NCI-H82 (cell line): ENCODE measurements around the gene RGS19.
A peak's percentile ranks its signal among the peaks of the same experiment; 100 is the strongest.

ENCODE experiments used
- DNase-seq: peaks from one replicate; lab custom pipeline; 2025; lab: John Stamatoyannopoulos, UW

The RGS19 gene

DNA sequence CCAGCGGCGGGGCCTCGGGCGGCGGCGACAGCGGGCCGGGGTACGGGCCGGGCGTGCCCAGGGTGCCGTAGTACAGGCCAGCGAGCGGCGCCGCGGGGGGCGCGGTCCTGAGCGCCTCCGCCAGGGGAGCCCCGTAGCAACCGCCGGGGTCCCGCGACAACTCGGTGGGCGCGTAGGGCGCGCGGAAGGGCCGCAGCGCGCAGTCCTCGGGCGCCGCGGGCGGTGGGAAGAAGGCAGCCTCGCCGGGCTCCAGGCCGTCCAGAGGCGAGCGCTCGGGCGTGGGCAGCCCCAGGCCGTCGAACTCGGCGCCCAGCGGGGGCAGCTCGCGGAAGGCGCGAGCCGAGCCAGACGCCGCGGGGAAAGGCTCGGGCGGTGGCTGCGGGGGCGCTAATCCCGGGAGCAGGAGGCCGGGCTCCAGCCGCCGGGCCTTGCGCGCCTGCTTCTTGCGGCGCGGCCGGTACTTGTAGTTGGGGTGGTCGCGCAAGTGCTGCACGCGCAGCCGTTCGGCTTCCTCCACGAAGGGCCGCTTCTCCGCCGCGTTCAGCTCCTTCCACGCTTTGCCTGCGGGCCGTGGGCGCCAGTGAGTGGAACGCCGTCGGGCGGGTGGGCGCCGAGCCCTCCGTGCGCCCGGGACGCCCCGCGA is 30.8 kb downstream of the RGS19 start:
- no peak for DNase-seq

DNA sequence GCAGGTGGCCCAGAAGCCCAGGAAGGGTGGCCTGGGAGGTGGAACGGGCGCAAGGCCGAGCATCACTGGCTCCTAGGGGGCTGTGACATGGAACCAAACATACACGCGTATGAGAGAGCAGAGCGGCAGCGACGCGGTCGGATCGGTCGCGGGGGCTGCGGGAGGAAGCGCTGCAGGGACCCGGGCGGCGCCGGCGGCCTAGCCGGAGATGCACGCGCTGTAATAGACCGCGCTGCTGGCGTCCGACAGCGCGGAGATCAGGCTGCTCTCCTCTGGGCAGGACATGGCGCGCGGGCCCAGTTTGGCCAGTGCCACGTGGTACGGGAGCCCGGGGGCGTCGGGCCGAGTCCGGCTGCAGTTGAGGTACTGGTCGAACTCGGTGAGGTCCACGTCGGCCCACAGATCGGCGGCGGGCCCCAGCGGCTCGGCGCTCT is 31.3 kb downstream of the RGS19 start:
- no peak for DNase-seq

DNA sequence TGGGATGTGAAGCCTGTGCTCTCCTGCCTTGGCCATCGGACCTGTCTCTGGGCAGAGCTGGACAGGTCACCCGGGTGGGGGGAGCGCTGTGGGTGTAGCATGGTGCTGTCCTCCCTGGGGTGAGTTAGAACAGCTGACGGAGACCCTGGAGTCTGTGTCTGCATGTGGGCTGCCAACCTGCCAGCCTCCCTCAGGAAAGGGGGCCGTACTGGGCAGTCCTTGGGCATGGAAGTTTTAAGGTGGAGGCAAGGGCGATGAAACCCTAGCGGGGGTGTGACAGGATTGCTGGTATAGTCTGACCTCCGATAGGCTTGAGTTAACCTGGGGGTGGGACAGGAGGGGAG is 32.3 kb downstream of the RGS19 start:
- no peak for DNase-seq

DNA sequence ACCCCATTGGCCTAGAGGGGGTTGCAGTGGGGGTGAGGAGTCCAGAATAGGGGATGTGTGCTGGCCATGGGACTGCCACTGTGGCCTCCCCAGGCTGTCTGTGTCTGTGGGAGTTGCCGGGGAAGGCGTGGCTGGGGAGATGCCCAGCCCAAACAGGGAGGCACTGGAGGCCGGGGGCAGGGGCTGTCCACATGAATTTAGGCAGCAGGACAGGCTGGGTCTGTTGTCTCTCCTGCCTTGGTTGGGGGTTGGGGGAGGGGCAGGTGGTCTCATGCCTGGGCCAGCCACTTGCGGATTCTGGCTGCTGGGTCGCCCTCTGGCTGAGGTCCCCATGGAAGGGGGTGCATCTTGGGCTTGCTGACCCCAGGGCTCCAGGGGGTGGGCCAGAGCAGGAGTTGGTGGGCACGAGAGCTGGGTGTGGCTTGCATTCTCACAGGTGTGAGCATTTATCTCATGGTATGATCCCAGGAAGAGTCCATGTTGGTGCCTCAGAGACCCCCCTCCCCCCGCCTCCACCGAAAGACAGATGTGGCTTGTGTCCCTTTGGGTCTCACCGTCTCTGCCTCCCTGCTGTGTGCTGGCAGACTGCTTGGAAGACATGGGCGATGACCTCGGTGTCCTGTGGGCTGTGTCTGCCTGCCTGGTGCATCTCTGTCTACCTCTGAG is 33.8 kb downstream of the RGS19 start:
- DNase-seq: no peak

DNA sequence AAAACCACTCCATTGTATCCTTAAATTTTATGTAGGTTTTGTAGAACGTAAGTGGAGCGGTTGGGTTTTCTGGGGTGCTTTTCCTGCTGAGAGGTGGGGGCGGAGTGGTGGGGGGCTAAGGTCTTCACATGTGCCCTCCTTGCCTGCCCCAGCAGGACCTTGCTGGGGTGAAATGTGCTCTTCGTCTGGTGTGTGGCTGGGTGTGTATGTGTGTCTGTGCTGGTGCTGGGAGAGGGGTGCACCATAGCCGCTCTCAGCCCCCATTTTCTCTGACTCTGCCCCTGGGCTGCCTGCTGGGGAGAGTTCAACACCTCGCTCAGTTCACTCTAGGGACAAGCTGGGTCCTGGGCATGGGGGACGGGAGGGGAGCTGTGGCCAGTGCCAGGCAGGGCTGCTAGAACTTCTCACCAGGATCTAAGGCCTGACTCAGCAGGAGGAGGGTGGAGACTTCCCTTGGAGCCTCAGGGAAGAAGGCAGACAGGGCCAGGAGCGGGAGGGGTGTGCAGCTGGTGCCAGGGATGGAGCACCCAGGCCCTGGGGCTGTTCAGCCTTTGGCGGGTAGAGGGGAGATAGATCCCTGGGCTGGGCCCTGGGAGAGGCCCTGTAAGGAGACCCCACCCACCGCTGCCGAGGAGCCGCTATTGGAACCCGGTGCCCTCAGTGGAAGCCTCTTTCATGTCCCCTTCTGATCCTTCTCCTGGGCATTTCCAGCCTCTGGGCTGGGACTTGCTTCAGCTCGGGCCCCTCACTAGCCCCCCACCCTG is 34.7 kb downstream of the RGS19 start:
- DNase-seq: no peak

DNA sequence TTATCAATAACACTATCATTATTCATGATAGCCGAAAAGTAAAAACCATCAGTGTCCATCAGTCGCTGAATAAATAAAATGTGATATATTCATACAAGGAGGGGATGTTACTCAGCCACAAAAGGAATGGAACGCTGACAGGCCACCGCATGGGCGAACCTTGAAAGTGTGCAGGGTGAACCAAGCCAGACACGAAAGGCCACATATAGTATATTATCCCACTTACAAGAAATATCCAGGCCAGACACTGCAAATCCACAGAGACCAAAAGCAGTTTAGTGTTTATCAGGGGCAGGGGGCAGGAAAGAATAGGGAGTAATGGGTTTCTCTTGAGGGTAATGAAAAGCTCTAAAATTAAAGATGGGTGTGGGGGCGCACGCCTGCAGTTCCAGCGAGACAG is 35.5 kb downstream of the RGS19 start:
- DNase-seq: no peak

DNA sequence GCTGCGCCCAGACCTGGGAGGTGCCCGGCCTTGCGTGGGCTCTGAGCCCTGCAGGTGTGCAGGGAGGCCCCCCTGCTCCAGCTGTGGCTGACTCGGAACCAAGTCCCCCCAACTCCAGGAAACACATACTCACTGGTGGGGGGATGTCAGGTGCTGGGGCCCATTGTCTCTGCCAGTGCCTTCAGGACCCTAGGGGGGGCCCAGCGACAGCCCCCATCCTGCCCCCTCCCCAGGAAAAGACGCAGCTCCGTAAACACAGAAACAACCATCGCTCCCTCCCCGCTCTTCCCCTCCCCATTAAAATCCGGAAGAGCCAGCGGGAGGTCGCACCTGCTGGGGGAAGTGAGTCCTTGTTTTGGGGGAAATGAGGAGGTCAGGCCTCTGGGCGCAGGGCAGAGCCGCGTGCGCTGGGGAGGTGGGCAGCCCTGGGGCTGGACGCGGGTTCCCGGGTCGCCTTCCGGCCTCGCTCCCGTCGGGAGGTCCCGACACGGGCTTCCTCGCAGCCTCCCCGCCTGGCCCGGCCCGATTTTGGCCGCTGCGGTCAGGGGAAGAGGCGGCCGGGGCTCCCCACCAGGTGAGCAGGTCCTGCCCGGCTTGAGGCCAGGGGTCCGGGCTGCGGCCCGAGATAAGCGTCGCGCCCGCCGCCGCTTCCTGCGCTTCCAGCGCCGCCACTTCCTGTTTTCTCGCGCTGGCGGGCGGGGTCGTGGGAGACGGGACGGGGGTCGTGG is 37.1 kb downstream of the RGS19 start:
- DNase-seq: no peak

DNA sequence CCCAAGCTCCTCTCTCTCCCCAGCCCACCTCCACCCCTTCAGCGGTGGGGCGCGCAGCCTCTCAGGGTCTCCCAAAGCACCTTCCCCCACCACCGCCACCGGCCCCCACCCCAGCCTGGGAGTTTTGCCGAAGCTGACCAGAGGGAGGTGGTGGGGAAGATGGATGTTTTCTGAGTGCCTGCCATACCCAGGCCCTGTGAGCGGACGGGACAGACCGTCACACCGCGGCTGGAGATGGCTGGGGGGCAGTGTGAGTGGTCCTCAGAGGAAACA is 37.6 kb downstream of the RGS19 start:
- no peak for DNase-seq

DNA sequence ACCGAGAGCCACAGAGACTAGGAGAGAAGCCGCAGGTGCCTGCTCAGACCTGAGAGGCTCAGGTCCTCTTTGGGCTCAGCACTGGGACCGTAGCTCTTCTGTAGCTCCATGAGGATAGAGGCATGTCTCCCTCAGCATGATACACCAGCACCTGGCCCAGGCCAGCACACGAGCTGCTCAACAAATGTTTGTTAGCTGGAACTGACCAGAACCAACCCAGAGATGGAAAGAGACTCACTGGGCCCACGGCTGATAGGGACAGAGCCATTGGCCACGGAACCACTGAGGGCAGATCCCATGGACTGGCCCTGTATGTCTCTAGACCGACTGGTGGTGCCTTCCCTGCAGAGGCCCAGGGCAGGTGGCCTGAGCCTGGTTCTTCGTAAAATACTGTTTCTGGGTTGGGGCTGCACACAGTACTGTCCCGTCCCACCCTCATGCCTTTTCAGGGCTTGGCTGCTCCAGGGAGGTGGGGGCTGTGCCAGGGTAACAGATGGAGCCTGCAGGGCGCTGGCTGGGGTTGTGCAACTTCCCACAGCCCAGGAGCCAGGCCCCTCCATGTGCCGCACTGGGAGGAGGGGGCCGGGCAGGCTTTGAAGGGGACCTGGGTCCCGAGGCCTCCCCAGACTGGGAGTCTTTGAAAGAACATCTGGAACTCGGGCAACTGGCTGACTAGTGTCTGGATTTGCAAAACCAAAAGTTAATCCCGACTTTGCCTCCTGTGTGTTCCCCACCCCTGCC is 38.1 kb downstream of the RGS19 start:
- DNase-seq: peak; percentile 34

DNA sequence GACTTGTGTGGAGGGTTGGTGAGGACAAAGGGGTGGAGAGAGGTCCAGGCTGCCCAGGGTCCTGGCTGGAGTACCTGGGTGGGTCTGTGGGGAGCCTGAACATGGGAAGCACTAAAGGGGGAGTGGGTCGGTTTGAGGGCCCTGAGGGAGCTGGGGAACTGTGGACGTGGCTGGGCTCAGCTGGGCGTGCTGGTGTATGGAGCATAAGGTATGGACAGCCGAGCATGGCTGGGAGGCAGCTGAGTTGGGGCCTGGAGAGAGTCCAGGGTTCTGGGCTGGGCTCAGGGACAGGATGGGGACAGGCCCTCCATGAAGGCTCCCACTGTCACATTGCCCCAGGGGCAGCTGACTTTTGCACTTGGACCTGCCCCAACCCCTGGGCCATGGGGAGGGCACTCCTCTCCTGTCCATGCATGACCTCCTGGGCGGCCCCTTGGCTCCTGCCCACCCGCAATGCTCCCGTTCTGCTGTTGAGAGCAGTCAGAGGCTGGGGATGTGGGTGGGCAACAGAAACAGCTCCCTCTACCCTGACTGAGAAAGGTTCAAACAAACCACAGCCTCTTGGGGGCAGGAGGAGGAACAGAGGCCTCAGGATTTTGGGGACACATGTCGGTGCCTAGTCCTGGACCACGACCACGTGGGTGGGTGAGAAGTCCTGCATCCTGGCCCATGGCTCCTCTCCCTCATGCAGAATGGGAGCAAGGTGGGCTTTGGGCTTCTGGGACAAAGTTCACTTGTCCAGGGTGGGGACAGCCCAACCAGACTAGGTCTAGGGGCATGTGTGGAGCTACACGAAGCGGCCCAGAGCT is 38.9 kb downstream of the RGS19 start:
- no peak for DNase-seq

DNA sequence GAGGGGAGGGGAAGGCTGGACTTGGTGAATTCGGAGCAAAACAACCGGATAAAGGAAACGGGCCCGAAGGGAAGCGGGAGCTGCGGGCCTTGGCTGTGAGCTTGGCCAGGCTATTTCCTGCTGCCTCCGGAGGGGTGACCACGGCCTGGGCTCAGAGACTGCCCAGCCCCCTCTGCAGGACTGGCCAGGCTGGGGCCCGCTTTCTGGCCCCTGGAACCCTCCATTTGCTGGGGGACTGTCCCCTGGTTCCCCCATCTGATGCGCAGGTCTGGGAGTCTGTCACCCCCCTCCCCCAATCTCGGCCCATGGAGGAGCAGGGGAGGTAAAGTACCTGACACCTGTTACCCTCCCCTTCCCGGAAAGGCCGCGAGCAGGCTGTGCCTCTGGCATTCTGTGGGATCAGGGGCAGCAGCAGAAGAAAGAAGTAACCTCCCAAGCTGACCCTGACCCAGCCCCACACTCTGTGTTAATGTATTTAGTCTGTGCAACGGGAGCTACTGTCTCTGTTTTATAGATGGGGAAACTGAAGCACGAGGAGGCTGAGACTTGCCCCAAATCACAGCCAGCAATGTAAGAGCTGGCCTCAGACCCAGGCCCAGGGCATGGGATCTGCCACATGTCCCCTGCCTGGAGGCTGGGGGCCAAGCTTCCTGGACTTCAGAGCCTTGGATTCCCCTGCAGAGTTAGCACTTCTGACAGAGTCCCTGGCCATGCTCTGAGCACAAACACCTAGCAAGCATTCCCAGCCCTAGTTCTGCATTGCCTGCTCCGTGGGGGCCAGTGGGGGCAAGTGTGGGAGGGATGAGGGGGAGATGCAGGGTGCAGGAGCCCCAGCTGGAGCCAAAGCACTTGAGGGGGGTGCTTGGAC is 39.8 kb downstream of the RGS19 start:
- no peak for DNase-seq

DNA sequence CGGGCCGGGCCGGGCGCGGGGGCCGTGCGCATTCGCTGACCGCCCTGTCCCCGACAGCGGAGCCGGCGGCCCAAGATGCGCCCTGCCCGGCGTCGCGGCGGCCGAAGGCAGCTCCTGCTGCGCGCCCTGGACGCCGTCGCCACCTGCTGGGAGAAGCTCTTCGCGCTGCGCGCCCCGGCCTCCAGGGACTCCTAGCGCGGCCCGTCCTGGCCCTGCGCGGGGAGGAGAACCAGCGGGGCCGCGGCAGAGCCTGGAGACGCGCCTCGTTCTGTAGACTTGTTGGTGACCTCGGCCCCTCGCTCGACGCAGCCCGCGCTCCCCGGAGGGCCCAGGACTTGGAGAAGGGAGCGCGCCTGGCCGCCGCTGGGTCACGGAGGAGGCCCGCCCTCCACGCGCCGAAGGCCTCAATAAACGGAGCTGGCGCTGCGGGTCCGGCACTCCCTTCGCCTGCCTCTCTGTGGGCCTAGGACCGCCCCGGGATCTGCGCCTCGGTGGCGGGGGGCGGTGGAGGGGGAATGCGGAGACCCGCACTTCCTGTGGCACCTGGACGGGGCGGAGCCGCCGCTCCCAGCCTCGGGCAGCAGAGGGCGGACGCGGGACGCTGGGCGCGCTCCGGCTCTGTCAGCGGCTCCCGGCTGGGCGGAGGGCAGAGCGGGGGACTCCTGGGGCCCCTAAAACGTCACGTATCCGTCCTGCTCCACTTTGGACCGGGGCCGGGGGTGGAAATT is 40.6 kb downstream of the RGS19 start:
- DNase-seq: peak; percentile 84

DNA sequence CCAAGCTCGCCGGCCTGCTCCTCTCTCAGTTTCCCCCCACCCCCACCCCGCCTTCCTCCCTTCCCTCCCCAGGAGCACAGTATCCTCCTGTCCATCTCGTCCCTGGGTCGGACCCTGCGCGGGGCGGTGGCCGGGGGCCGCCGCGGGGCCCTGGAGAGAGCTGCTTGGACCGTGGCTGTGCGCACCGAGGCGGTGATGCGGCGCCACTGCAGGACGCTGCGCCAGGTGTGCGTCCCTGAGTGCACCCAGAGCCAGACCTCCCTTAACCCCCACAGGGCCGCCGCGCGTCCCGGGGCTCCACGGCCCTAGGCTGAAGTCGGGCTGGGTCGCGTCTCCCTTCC is 41.1 kb downstream of the RGS19 start:
- DNase-seq: peak; percentile 62

DNA sequence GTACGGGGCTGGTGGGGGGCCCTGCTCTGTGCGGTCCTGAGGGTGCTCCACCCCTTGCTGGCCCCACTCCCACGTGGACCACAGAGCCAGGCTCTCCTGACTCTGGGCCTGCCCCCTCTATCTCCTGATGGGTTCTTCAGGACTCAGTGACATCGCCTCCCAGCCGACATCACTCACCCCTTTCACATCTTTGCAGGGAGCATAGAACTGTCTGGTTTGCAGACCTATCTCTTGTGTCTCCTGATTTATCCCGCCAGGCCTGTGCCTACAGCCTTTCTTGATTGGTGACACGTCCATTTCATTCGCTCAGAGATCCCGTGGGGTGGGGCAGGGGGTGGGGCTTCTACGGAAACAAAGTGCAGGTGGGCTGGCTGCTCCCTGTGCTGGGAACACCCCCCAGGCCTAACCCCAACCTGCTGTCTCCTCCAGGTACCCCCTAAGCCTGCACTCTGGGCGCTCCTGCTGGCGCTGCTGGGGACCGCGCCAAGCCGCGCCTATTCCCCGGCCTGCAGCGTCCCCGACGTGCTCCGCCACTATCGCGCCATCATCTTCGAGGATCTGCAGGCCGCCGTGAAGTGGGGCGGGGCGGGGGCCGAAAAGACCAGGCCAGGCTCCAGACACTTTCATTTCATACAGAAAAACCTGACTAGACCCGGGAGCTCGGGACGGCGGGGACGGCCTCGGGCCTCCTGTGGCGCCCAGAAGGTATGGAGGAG is 41.7 kb downstream of the RGS19 start:
- no peak for DNase-seq

DNA sequence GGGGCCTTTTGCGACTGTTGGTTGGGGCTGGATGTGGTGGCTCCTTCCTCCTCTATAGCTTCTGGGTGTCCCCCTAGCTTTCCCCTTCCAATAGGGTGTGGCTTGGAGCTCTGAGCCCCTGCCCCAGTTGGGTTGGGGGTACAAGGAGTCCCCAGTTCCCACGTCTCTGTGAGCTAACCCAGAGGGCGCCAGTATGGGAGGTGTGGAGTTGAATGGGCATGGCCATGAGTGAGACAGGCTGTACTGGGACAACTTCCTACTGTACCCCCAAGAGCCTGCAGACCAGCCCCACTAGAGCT is 42.2 kb downstream of the RGS19 start:
- DNase-seq: no peak

DNA sequence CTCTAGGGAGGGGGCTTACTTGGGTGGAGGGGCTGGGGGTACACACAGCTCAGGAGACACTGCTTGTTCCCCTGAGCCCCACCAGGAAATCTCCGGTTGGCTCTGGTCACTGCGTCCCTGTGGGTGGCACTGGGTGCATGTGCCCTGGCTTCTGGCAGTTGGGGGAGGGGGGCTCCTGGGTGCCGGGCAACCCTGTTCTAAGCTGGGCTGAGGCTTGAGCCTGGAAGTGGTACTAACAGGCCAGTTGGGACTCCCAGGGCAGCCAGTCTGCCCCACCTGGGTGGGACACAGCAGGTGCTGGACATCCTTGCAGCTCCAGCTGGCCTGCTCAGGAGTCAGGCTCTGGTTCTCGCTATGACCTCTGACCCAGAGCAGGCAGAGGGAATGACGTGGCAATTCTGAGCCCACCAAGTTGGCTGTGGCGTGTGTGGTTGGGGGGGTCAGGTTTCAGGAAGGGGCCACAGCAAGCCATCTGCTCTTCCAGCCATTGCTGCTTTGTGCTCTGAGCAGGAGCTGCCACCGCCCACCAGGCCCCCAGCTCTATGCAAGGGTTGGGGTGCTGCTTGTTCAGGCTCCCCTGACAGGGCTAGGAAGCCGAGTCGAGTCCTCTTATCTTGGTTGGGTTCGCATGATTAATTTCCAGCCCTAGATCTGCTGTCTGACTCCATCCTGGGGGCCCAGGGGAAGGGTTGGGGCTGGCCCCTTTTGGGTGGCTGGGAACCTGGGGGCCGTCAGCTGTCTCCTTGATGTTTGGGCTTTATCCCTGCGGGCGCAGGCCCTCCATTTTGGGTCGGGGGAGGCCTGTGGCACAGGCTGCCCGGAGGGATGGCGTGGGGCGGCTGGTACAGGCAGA is 42.7 kb downstream of the RGS19 start:
- no peak for DNase-seq

DNA sequence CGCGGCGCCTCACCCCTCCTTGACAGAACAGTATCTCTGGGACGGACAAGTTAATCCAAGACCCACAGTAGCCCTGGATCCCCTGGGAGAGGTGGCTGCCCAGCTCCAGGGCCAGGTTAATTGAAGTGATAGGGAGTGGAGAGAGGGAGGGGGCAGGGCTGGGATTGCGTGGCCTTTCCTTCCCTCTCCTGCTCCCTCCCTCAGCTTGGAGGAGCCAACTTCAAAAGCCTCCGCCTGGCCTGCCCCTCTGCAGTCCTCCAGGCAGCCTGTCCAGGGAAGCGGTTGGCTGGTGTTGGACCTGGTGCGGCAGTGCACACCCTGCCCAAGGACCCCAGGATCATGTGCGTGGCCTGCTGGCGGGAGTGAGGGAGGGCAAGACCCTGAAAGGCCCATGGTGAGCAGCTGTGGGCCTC is 43.4 kb downstream of the RGS19 start, which contains the start of gene C20orf204:
C20orf204 (plus strand) TSS at position 250 of the 413 bp plus-strand sequence; CDS start at position 392, 142 bp downstream.
- DNase-seq: peak; percentile 47
